GM11168 (cell line): ENCODE results near the gene NPFF.
"Not testable (repeated sequence)": the region's sequence is repeated elsewhere in the genome, so short reads cannot be mapped to it uniquely, and the experiment has no call there.

Source experiments
- in situ Hi-C: fragments of 300-500 bp; cut with MboI; formaldehyde crosslinking; loops from one replicate; pipeline ENCODE4 v1.12.0; 2022; ENCODE audit warnings: low sequenced_read_pairs; ENCODE audit not compliant: unreplicated experiment

Gene NPFF, protein sequence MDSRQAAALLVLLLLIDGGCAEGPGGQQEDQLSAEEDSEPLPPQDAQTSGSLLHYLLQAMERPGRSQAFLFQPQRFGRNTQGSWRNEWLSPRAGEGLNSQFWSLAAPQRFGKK

DNA sequence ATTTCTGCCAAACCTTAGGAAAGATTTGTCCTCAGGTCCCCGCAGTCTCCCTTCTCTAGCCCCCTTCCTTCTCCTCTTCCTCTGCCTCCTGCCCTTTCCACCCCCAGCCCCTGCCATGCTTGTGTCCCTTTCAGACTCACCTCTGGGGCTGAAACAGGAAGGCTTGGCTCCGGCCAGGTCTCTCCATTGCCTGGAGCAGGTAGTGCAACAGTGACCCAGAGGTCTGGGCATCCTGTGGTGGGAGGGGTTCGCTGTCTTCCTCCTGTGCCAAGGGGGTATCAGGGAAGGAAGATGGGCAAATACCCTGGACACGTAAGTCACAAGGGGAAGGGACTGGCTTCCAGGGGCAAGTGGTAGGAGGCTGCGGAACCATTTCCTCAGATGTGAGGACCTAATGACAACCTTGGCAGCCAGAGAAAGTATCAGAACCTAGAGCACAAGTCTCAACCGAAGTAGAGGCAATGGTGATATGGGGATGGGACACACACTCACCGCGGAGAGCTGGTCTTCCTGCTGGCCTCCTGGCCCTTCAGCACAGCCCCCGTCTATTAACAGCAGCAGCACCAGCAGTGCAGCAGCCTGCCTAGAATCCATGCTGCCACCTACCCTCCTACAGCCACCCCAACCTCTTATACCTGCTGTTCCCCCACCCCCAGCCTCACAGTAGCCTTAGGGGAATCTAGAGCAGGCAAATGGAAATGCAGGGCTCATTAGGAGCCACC, at the start of gene NPFF:
TSS of gene NPFF (minus strand) at position 604 of the 722 bp plus-strand sequence. CDS start at position 594, 10 bp downstream.
- in situ Hi-C loops = no loop called here

DNA sequence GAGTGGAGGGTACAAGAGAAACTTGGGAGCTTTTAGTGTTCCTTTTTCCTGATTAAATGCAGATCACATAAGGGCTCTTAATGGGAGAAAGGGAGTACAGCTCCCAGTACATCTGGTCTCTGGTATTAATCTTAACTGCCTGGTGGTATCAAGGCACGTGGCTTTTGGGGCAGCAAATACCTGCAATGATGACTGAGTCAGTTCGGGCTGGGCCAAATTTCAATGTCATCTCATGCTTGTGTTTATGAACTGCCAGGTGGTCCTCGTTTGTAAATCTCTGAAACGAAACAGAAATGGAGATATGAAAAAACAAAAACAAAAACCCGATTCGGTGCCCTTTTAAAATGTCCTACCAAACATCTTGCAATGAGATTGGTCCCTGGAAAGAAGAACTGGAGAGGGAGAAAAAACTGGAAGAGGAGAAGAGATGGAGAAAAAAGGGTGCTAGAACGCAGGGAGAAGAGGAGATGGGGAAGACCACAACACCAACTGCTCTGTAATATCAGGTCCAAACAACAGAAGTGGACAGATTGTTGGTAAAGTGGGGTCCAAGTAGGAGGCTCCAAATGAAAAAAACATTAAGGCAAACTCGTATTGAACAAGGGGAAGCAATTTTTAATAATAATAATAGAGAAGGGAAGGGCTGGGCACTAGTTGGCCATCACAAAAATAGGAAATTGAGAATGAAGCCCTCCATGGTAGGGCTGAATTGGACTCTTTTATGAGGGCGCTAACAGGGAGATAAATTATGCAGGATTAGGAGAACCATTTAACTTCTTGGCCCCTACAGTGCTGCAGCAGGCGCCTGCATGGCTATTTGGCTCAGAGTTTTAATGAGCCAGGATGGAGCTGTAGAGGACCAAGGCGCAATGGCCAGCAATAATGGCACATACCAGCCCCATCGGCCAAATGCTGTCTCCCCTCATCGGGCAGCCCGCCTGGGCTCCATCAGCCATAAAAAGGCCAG, 45.4 kb upstream of the NPFF start:
- in situ Hi-C loops = no loop called here

DNA sequence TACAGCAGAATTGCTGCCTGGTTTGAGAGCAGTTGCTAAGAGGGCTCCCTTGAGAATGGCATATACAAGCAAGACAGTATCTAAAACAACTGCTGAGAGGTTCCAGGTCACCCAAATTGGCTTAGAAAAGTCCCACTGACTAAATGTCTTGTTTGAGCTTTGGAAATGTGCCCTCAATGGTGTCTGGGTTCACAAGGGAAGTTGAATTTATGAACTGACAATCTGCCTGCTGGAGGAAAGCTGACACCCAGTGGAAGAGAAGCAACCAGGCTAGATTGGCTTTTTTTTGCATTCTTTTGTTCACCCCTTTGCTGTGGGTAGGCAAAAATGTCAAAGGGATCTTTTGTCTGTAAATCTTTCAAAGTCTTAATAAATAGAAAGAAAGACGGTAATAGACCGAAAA, 44.6 kb upstream of the NPFF start:
- in situ Hi-C loops = no loop called here

DNA sequence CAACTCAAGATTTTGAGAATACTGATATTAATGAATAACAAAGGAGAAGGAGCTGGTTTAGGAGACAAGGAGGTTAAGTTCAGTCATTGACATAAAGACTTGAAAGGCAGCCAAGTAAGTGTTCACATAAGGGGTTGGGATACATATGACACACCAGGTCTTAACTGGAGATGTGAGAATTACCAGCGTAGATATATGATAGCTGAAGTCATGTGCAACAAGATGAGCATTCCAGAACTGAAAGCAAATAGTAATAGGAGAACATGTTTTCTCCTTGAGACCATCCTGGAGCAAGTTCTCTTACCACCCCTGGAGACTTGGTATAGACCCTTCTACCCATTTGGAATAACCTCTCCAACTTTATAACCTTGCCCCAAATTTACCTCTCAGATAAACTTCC, 43.3 kb upstream of the NPFF start:
- in situ Hi-C loops = no loop called here

DNA sequence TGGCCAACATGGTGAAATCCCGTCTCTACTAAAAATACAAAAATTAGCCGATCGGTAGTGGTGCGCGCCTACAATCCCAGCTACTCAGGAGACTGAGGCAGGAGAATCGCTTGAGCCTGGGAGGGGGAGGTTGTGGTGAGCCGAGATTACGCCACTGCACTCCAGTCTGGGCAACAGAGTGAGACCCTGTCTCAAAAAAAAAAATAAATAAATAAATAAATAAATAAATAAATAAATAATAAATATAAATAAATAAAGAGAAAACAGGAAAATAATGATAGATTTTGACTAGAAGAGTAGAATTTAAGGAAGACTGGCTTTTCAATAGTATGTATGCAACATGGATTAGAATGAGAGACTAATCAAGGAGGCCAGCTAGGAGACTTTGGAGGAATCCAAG, 42.8 kb upstream of the NPFF start:
- in situ Hi-C loops = not testable (repeated sequence)

DNA sequence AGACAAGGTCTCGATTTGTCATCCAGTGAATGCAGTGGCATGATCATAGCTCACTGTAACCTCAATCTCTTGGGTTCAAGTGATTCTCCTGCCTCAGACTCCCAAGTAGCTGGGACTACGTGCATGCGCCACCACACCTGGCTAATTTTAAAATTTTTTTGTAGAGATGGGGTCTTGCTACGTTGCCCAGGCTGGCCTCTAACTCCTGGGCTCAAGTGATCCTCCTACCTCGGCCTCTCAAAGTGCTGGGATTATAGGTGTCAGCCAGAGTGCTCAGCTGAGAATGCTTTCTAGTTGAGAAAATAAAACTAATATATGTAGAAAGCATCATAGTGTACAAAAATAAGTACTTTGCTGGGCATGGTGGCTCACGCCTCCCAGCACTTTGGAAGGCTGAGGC, 41.1 kb upstream of the NPFF start:
- in situ Hi-C loops = not testable (repeated sequence)

DNA sequence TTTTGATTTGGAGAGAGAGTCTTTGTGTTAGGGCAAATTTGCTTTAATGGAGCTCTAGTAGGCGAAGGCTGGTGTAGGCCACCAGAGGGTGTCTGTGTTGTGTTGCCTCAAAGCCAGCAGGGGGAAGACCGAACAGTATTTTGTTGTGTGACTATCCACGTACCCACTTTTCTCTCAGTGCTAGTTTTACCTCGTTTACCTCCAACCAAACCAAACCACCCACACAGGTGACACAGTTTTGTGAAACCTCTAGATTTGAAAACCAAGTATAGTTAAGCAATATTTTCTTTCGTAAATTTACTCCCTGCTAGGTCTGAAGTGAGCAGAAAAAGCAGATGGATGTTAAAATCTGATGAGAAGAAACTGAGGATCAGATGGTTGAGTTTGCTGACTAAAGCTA, 36.3 kb upstream of the NPFF start:
- in situ Hi-C loops = no loop called here

DNA sequence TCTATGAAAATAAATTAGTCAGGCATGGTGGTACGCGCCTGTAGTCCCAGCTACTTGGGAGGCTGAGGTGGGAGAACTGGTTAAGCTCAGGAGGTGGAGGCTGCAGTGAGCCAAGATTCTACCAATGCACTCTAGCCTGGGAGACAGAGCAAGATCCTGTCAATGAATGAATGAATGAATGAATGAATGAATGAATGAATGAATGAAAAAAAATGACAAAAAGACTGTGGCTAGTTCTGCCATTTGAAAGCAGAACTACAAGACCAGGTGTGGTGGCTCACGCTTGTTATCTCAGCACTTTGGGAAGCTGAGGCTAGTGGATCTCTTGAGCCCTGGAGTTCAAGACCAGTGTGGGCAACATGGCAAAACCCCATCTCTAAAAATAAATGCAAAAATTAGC, 32.2 kb upstream of the NPFF start:
- in situ Hi-C loops = loop anchor here (10.0 kb wide), 1 partner anchor 205 kb away; no protein-coding TSS in a partner anchor

DNA sequence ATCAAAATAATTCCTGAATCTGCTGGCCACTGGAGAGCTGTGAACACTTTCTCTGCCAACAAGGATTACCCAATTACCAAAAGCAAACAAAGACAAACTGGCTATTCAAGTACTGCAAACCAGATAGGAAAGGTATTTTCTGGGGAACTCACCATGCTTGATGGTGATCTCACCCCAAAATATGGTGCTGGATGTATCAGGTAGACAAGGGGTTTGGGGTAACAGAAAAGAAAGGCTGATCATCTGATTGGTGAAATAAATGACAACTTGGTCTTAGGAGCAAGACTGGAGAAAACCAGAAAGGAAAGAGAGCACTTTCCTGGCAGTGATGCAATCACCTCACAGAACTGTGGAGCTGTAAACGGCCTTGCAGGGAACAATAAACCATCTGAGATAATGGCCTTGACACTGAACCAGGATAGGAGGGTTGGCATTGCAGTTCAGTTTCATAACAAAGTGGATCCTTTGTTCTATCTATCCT, 31.0 kb upstream of the NPFF start:
- in situ Hi-C loops = loop anchor here (10.0 kb wide), 1 partner anchor 207 kb away; no protein-coding TSS in a partner anchor

DNA sequence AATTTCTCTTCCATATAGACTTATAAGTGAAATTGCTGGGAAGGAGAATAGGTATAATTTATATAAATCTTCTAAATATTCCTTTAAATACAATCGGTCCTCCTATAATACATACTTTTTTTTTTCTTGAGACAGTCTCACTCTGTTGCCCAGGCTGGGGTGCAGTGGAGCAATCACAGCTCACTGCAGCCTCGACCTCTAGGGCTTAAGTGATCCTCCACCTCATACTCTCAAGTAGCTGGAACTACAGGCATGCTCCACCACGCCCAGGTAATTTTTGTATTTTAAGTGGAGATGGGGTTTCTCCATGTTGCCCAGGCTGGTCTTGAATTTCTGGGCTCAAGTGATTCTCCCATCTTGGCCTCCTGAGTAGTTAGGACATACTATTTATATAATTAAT, 29.7 kb upstream of the NPFF start:
- in situ Hi-C loops = loop anchor here (10.0 kb wide), 1 partner anchor 208 kb away; no protein-coding TSS in a partner anchor

DNA sequence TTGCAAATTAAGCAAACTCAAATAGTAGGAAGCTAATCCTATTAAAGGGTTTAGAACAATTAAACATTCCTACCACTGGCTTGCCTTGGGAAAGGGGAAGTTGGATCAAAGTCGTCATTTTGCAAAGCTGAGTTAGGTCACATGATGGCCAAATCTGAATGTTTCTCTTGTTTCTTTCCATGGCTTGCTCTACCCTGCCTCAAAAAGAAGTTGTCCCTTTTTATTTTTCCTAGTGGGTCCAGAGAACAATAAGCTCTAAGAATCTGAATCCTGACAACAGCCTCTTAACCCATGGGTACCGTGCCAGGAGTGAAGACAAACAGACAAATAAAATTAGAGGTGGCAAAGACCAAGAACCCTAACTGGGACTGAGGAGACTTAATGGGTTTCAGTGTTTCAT, 26.2 kb upstream of the NPFF start:
- in situ Hi-C loops = loop anchor here (10.0 kb wide), 1 partner anchor 211 kb away; no protein-coding TSS in a partner anchor

DNA sequence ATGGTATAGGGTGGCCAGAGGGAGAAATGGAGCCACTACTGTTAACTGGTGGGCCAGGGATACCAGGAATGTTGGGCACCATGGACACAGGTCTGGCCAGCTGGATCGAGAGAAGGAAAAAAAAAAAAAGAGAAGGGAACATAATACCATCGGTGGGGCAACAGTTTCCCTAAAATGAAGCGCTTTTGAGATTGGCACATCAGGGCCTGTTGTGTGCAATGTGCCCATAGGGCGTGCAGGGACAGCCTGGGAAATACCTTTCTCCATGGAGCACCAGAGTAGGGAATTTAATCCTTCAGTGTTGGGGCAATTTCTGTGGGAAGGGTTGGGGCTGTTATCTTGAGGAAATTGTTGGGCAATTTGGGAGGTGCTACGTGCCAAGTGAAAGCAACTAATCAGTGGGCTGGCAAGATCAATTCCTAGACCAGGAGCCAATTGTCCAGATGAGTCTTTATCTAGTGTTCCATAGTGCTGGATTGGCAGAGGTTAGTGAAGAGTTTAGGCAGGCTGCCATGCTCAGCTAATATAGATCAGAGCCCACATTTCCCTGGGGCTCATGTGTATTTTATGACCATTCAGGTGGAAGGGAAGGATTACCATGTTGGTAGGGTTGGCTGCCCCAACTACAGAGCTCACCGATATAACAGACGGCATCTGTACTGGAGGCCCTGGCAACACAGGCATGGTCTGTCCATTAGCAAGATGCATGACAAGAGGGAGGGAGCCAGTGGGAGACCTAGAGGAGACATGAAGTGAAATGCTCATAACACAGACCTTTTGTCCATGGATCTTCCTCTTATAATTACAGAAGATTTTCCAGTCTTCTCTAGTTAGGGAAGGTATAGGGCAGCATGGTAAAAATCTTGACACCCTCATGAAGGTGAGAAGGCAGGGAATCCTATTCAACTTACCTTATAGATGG, 25.5 kb upstream of the NPFF start:
- in situ Hi-C loops = loop anchor here (10.0 kb wide), 1 partner anchor 212 kb away; no protein-coding TSS in a partner anchor

DNA sequence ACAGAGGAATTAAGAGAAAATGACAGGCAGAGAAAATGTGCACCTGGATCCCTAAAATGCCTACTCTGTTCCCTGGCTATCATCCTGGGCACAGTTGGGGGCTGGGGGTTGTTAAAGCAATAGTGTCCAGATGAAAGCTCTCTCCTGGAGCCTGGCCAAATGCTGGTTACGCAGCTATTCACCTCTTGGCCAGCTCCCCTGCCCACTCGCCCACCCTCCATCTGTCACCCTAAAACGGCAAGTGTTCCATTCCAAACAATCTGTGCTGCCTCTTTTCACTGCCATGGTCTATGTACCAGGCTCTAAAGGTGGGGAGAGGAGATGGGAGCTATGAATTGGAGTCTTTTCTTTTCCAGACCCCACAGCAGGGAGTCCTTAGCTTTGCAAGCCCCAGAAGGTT, 24.7 kb upstream of the NPFF start:
- in situ Hi-C loops = loop anchor here (10.0 kb wide), 1 partner anchor 213 kb away; no protein-coding TSS in a partner anchor

DNA sequence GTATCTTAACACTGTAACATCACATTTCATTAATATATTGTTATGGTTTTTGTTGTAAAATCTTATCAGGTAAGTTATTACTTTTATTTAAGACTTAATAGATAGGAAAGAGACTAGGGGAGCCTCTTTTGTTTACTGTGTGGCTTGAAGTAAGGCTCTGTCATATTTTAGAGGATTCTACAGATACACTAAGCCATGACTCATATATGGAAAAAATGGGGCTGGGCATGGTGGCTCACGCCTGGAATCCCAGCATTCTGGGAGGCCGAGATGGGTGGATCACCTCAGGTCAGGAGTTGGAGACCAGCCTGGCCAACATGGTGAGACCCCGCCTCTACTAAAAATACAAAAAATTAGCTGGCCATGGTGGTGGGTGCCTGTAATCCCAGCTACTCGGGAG, 23.6 kb upstream of the NPFF start:
- in situ Hi-C loops = loop anchor here (10.0 kb wide), 1 partner anchor 214 kb away; no protein-coding TSS in a partner anchor

DNA sequence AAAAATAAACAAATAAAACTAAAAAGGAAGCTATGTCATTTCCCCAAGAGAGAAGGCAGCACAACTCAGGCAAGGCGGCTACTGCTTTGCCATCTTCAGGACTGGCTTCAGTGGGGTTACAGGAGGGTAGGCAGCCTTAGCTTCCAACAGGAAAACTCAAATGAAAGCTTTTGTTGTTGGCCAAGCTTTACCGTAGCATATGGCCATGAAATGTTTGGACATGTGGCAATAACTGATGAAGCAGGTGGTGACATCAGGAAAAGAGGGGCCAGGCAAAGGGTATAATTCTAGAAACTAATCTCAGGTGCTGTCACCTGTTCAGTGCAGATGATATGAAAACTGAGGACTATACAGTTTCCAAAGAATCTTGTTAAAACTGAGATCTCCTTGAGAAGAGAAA, 22.8 kb upstream of the NPFF start:
- in situ Hi-C loops = loop anchor here (10.0 kb wide), 1 partner anchor 215 kb away; no protein-coding TSS in a partner anchor

DNA sequence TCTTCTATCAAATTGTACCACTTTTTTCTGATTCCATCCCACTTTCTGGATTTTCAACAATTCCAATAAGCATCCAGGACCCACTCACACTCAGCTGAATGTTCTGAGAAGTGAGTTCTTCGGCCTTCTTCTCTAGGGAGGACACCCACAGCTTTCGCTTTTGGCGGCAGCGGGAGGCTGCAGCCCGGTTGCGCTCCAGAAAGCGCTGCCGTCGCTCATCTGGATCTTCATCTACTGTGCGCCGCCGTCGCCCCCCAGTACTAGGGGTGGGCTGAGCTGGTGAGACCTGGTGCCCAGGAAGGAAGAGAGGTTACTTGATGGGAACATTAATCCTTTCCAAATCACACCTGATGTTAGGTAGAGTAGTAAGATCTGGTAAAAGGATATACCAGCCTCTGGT, 17.2 kb upstream of the NPFF start:
- in situ Hi-C loops = no loop called here

DNA sequence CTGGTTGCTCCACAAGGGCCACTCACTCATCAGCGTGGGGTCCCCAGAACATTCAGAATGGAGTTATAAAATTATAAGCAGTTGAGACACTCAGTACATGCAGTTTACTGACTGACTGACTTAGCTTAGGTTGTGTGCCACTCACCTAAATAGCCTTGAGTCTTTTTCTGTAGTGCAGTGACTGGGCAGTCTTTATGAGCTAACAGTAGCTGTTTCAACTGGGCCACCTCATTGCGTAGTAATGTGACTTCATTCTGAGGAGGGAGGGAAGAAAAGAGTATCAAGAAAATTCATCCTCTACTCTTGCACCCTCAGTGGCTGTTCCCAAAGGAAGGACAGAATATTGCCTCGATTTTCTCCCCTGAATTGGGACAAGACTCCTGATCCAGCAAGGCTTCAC, 15.8 kb upstream of the NPFF start:
- in situ Hi-C loops = no loop called here

DNA sequence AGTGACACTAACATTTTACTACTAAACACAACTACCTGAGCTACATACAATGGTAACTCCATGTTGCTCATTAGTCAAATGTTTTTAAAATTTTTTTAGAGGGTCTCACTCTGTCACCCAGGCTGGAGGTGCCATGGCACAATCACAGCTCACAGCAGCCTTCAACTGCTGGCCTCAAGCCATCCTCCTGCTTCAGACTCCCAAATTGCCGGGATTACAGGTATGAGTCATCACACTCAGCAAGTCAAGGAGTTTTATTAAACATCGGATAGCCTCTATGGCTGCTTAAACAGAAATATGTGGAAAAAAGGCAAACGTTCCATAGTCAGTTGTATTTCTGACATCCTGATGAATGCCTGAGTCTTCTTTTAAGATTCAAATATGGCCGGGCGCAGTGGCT, 11.1 kb upstream of the NPFF start:
- in situ Hi-C loops = no loop called here

DNA sequence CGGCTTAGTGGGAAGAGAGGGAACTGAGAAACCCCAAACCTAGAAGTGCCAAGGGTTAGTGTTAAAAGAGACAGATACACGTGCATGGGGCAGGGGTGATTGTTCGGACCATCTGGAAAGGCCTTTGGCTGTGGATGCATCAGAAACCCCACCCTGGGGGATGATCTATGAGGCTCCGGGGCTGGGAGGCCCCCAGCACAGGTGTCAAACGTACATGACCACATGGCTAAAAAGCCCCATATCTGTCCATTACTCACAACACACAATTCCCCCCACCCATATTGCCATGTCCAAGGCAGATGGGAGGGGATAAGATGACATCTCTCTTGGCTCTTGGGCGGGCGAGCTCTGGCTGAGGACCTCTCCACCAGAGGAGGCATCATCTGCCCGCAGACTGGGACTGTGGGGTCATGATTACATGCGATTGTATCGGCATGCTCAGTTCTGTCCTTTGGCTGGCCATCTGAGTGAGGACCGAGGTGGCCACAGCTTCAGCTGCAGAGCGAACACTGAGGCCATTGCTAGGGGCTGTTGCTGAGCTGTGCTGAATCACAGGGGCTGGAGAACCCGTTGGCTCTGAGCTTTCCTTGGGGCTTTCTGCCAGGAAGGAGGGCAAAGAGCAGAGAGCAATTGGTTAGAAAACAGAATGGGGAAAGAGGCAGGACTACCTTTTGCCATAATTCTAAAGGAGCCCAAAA, 9.6 kb upstream of the NPFF start:
- in situ Hi-C loops = no loop called here
